Measurements from ENCODE around the gene CABP5.
"Not testable (repeated sequence)": the region's sequence is repeated elsewhere in the genome, so short reads cannot be mapped to it uniquely, and the experiment has no call there.

The CABP5 gene

DNA sequence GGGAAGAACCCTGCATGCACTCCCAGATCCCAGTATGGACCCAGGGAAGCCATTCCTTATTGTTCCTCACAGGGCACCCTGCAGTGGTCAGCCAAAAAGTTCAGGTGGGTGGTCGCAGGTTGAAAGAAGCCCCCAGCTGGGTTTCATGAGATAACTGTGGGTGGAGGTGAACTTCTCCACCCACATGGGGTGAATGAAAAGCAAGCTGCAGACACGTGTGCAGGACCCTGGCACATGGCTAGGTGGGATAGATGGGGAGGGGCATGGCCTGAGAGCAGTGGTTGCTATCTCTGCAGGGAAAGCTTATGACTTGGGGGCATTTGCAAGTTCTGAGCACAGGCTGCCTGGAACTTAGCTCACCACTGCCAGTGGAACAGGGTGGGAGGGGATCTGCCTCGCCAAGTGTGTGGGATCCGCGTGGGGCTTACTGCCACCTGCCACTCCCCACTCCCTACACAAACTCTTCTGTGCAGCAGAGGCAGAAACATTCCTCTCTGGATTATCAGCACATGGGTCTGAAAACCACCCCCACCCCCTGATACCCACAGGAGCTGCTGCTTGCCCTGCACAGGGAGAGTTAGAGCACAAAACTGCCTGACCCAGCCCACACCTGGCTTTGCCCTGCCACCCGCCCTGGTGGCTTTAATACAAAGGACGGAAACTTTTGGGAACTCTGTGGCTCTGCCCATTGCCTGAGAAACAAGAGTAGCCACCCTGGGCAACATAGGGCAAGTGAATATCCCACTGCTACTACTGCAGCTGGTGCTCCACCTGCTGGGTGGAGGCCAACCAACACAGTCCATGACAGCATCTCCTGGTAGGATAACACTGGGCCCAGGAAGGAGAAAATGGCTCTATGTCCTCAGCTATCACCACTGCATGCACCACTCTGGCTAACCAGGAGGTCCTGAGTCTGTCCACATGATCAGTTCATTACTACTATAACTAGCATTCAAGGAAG is 42.3 kb upstream of the CABP5 start:
- H2AFZ ChIP-seq (ENCODE audit: low read depth, low read length) = no peak overlapping the region
- H3K27me3 ChIP-seq (ENCODE audit: insufficient read depth, low read length, poor library complexity) = no peaks in the 10 kb centered on the region
- no peaks in the 10 kb centered on the region for H3K36me3 ChIP-seq (ENCODE audit: insufficient read depth, low read length)
- no peak overlapping the region for H3K27ac ChIP-seq (ENCODE audit: low read length)
- H3K4me2 ChIP-seq (ENCODE audit: insufficient read depth, low read length) = no peak overlapping the region
- no peaks in the 10 kb centered on the region for H3K9me3 ChIP-seq (ENCODE audit: insufficient read depth, low read length, severe bottlenecking)
- no peaks in the 10 kb centered on the region for H3K4me1 ChIP-seq (ENCODE audit: insufficient read depth, low read length)
- H4K20me1 ChIP-seq (ENCODE audit: insufficient read depth, low read length) = no peaks in the 10 kb centered on the region
- TF ChIP-seq EZH2 (IDR thresholded peaks at IDR 0.05; ENCODE audit: borderline replicate concordance, low read depth, low read length, severe bottlenecking) = no peak
- TF ChIP-seq CTCF (IDR thresholded peaks at IDR 0.05; ENCODE audit: borderline replicate concordance, extremely low read depth, low read length, poor library complexity, severe bottlenecking) = peak; percentile 46
- DNase-seq (no peak), ATAC-seq (ENCODE audit: insufficient read depth, low read depth) (no peak)
- no peak overlapping the region for H3K9ac ChIP-seq (ENCODE audit: low read depth, low read length)
- H3K79me2 ChIP-seq (ENCODE audit: insufficient read depth, low read length) = no peaks in the 10 kb centered on the region
- no peak overlapping the region for H3K4me3 ChIP-seq (ENCODE audit: low read depth in 1 of 2, low read length in 2 of 2)

DNA sequence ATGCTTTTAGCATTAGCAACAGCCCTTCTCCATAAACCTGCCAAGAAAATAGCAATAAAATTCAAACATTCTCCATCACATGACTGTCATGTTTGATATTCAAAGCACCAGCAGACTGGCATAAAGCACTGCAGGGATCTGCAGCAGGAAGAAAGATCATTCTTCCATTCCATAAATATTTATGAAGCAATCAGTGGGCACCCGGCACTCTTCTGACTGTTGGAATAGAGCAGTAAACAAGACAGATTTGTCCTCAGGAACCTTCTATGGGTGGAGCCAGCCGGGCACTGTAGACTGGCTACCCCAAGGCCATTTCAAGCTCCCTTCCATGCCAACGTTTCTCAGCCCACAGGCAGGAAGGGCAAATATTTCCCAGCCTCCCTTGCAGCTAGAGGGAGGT is 41.2 kb upstream of the CABP5 start:
- no peaks in the 10 kb centered on the region for H3K9me3 ChIP-seq (ENCODE audit: insufficient read depth, low read length, severe bottlenecking)
- H3K4me1 ChIP-seq (ENCODE audit: insufficient read depth, low read length) = no peaks in the 10 kb centered on the region
- TF ChIP-seq EZH2 (IDR thresholded peaks at IDR 0.05; ENCODE audit: borderline replicate concordance, low read depth, low read length, severe bottlenecking) (no peak), CTCF (IDR thresholded peaks at IDR 0.05; ENCODE audit: borderline replicate concordance, extremely low read depth, low read length, poor library complexity, severe bottlenecking) (no peak)
- H3K27me3 ChIP-seq (ENCODE audit: insufficient read depth, low read length, poor library complexity) = no peaks in the 10 kb centered on the region
- H4K20me1 ChIP-seq (ENCODE audit: insufficient read depth, low read length) = no peaks in the 10 kb centered on the region
- ATAC-seq (ENCODE audit: insufficient read depth, low read depth) (no peak), DNase-seq (no peak)
- no peak overlapping the region for H3K4me2 ChIP-seq (ENCODE audit: insufficient read depth, low read length)
- H3K27ac ChIP-seq (ENCODE audit: low read length) = no peak overlapping the region
- no peaks in the 10 kb centered on the region for H3K36me3 ChIP-seq (ENCODE audit: insufficient read depth, low read length)
- no peak overlapping the region for H3K9ac ChIP-seq (ENCODE audit: low read depth, low read length)
- no peak overlapping the region for H2AFZ ChIP-seq (ENCODE audit: low read depth, low read length)
- no peak overlapping the region for H3K4me3 ChIP-seq (ENCODE audit: low read depth in 1 of 2, low read length in 2 of 2)
- H3K79me2 ChIP-seq (ENCODE audit: insufficient read depth, low read length) = no peaks in the 10 kb centered on the region

- no peaks in the 10 kb centered on the region for H3K4me1 ChIP-seq (ENCODE audit: insufficient read depth, low read length)
- no peaks in the 10 kb centered on the region for H3K79me2 ChIP-seq (ENCODE audit: insufficient read depth, low read length)
- TF ChIP-seq EZH2 (IDR thresholded peaks at IDR 0.05; ENCODE audit: borderline replicate concordance, low read depth, low read length, severe bottlenecking) (no peak), CTCF (IDR thresholded peaks at IDR 0.05; ENCODE audit: borderline replicate concordance, extremely low read depth, low read length, poor library complexity, severe bottlenecking) (no peak)
- H3K27ac ChIP-seq (ENCODE audit: low read length) = no peak overlapping the region
- no peaks in the 10 kb centered on the region for H3K36me3 ChIP-seq (ENCODE audit: insufficient read depth, low read length)
- H3K9me3 ChIP-seq (ENCODE audit: insufficient read depth, low read length, severe bottlenecking) = no peaks in the 10 kb centered on the region
- H3K4me2 ChIP-seq (ENCODE audit: insufficient read depth, low read length) = no peak overlapping the region
- no peaks in the 10 kb centered on the region for H4K20me1 ChIP-seq (ENCODE audit: insufficient read depth, low read length)
- H3K4me3 ChIP-seq (ENCODE audit: low read depth in 1 of 2, low read length in 2 of 2) = no peak overlapping the region
- DNase-seq = no peak
- no peaks in the 10 kb centered on the region for H3K27me3 ChIP-seq (ENCODE audit: insufficient read depth, low read length, poor library complexity)
- H2AFZ ChIP-seq (ENCODE audit: low read depth, low read length) = no peak overlapping the region
- H3K9ac ChIP-seq (ENCODE audit: low read depth, low read length) = no peak overlapping the region
- no peak for ATAC-seq (ENCODE audit: insufficient read depth, low read depth)
Observed at GRCh38 chr19:48081106-48081505, 37.2 kb upstream of the CABP5 start.

DNA sequence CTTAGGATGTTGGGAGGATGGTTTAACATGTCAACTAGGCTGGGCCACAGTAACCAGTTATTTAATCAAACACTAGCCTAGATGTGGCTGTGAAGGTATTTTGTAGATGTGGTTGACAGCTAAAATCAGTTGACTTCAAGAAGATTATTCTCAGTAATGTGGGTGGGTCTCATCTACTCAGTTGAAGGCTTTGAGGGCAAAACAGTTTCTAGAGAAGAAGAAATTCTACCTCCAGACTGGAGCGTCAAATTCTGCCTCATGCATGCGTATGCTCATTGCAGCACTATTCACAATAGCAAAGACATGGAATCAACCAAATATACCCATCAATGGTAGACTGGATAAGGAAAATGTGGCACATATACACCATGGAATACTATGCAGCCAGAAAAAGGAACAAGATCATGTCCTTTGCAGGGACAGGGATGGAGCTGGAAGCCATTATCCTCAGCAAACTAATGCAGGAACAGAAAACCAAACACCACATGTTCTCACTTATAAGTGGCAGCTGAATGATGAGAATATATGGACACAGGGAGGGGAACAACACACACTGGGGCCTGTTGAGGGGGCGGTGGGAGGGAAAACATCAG is 26.4 kb upstream of the CABP5 start:
- H3K79me2 ChIP-seq (ENCODE audit: insufficient read depth, low read length); H3K36me3 ChIP-seq (ENCODE audit: insufficient read depth, low read length); H3K27ac ChIP-seq (ENCODE audit: low read length); H3K9ac ChIP-seq (ENCODE audit: low read depth, low read length); H2AFZ ChIP-seq (ENCODE audit: low read depth, low read length); H3K4me1 ChIP-seq (ENCODE audit: insufficient read depth, low read length); DNase-seq; H4K20me1 ChIP-seq (ENCODE audit: insufficient read depth, low read length); H3K4me3 ChIP-seq (ENCODE audit: low read depth in 1 of 2, low read length in 2 of 2); H3K27me3 ChIP-seq (ENCODE audit: insufficient read depth, low read length, poor library complexity); H3K4me2 ChIP-seq (ENCODE audit: insufficient read depth, low read length); ATAC-seq (ENCODE audit: insufficient read depth, low read depth); H3K9me3 ChIP-seq (ENCODE audit: insufficient read depth, low read length, severe bottlenecking): not testable (repeated sequence)
